GM21717 (cell line): Measurements from ENCODE around the gene UBE2C.

Experiments used
- ATAC-seq: cut with Tn5 transposase; IDR thresholded peaks from one replicate; pipeline ENCODE4 v1.9.1; 2021; ENCODE audit warnings: mild to moderate bottlenecking, moderate library complexity; ENCODE audit not compliant: unreplicated experiment

UBE2C gene

DNA sequence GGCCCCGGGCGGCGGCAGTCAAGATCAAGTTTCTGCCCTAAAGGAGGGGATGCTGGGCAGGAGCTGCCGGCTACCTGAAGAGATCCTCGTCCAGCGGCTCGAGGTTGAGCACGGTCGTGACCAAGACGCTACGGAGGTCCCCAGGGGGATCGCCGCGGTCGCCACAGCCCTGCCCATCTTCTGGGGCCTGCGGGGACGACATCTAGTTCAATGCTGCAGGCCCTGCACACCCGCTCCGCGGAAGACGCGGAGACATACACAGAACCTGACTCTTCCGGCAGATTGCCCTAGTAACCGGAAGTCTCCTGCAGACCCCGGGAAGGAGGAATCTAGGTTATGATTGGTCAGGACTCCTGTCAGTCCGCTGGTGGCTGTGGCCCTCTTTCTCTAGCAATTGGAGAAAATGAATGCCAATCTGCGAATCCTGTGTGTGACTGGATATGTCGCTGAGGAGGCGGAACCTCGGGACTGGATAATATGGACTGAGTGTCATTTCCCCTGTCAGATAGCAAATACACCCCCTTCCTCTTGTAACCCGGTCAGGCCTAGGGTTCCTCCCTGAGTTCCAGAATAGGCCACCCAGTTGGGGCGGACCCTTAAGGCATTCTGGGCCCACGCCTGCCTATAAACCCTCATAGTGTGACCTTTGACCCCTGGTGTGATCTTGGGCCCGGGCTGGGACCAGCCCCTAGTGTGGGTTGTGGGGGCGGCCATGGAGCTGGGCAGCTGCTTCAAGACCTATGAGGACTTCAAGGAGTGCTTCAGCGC lies 44.9 kb downstream of the UBE2C start, which contains the start of the genes ACOT8 and ZSWIM3:
ACOT8 (minus strand) TSS at position 279 of the 768 bp plus-strand sequence; CDS start at position 202, 77 bp downstream.
ZSWIM3 (plus strand) TSS at position 501 of the 768 bp plus-strand sequence; CDS start at position 713, 212 bp downstream.
- peak; percentile 96 for ATAC-seq

DNA sequence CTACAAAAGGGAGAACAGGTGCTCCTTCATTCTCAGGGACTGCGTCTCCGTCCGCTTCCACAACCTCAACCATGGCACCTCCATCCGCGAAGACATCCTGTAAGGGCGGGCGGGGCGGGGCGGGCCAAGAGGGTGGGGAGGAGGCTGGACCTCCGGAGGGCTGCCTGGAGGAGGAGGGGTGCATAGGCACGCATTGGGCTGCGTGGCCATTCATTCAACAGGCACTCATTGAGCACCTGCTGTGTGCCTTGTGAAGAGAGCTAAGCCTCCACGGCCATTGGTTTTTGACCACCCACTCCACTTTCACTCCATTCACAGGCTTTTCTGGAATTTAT lies 45.4 kb downstream of the UBE2C start:
- peak; percentile 28 for ATAC-seq

DNA sequence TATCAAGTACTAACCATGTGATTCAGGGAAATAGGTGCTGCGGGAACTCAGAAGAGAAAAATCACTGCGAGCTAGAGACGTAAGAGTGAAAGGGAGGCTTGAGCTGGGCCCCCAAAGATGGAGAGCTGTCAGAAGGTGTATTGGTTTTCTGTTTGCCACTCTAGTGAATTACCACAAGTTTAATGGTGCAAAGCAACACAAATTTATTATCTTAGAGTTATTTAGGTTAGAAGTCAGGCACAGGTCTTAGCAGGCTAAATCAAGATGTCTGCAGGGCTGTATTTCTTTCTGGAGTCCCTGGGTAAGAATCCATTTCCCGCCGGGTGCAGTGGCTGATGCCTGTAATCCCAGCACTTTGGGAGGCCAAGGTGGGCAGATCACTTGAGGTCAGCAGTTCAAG lies 47.5 kb downstream of the UBE2C start:
- ATAC-seq = no peak

DNA sequence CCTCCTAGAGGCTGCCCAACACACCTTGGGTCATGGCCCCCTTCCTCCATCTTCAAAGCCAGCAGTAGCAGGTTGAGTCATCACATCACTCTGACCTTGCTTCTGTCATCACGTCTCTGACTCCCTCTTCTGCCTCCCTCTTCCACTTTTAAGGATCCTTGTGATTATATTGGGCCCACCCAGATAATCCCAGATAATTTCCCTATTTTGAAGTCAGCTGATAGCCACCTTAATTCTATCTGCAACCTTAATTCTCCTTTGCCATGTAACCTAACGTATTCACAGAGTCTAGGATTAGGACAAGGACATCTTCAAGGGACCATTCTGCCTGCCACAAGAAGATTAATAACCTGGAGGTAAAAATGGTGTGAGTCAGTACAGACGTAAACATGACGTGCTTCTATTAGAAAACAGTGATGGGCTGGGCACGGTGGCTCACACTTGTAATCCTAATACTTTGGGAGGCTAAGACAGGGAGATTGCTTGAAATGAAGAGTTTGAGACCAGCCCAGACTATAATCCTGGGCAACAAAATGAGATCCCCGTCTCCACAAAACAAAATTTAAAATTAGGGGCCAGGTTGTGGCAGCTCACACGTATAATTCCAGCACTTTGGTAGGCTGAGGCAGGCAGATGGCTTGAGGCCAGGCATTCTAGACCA lies 48.2 kb downstream of the UBE2C start:
- ATAC-seq = no peak

DNA sequence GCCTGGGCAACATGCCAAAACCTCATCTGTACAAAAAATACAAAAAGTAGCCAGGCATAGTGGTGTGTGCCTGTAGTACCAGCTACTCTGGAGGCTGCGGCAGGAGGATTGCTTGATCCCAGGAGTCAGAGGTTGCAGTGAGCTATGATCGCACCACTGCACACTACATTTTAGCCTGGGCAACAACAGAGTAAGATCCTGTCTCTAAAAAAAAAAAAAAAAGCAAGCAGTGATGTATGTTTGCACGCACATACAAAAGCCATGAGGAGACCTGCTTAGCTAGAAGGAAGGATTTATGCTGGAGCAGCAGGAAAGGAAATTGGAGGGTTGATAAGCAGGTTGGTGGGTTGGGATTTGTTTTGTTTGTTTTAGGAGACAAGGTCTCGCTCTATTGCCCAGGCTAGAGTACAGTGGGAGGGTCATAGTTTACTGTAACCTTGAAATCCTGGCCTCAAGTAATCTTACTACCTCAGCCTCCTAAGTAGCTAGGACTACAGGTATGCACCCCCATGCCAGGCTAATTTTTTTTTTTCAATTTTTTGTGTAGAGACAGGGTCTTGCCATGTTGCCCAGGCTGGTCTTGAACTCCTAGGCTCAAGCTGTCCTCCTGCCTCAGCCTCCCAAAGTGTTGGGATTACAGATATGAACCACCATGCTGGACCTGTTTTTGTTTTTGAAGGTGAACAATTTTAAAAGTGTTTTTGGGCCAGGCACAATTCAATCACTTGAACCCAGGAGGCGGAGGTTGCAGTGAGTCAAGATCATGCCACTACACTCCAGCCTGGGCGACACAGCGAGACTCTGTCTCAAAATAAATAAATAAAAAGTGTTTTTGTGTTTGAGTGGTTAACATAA lies 49.0 kb downstream of the UBE2C start:
- ATAC-seq = no peak

GRCh38 chr20:45863543-45864470 lies 51.4 kb downstream of the UBE2C start:
- ATAC-seq = no peak

- no peak for ATAC-seq
Observed at GRCh38 chr20:45866454-45866853, 54.0 kb downstream of the UBE2C start.
